Mesenchymal stem cell (in vitro differentiated cells and primary cell): ENCODE data around the gene ZNF710.

ENCODE experiments used
- DNase-seq: peaks from one replicate; pipeline ENCODE4 v3.0.0-alpha.2; 2013
- H2AFZ ChIP-seq: one replicate; pipeline ENCODE4 v1.6.1; 2013; ENCODE audit warnings: low read depth, mild to moderate bottlenecking, control low read depth, inconsistent platforms, low read length, moderate library complexity
- H2AK5ac ChIP-seq: 2 replicates; pipeline ENCODE4 v1.6.1; 2013; ENCODE audit warnings: low read length, moderate library complexity, mild to moderate bottlenecking, inconsistent platforms; ENCODE audit not compliant: severe bottlenecking
- H2BK120ac ChIP-seq: one replicate; pipeline ENCODE4 v1.6.1; 2013; ENCODE audit warnings: low read depth, mild to moderate bottlenecking, inconsistent platforms, low read length, moderate library complexity
- H2BK12ac ChIP-seq, 2 experiments: one replicate each; pipeline ENCODE4 v1.6.1; 2013; ENCODE audit warnings: inconsistent platforms in 2 of 2, low read length in 2 of 2, mild to moderate bottlenecking in 2 of 2, moderate library complexity in 2 of 2, control low read depth in 1 of 2
- H2BK15ac ChIP-seq: one replicate; pipeline ENCODE4 v1.6.1; 2013; ENCODE audit warnings: mild to moderate bottlenecking, low read depth, inconsistent platforms; ENCODE audit not compliant: poor library complexity, severe bottlenecking
- H2BK5ac ChIP-seq: 2 replicates; pipeline ENCODE4 v1.6.1; 2013; ENCODE audit warnings: low read depth, mild to moderate bottlenecking, low read length, control low read depth, inconsistent platforms; ENCODE audit not compliant: poor library complexity, severe bottlenecking
- H3K14ac ChIP-seq, 2 experiments: one replicate each; pipeline ENCODE4 v1.6.1; 2013; ENCODE audit warnings: inconsistent platforms in 2 of 2, low read length in 2 of 2, control low read depth in 1 of 2, mild to moderate bottlenecking in 1 of 2, moderate library complexity in 1 of 2
- H3K18ac ChIP-seq, 2 experiments: one replicate each; pipeline ENCODE4 v1.6.1; 2013; ENCODE audit warnings: inconsistent platforms in 2 of 2, low read length in 2 of 2, control low read depth in 1 of 2, low read depth in 1 of 2, mild to moderate bottlenecking in 1 of 2
- H3K23ac ChIP-seq, 2 experiments: one replicate each; pipeline ENCODE4 v1.6.1; 2013; ENCODE audit warnings: inconsistent platforms in 2 of 2, low read length in 2 of 2, mild to moderate bottlenecking in 2 of 2, moderate library complexity in 2 of 2, control low read depth in 1 of 2
- H3K27ac ChIP-seq: 2 replicates; pipeline ENCODE4 v1.5.1; 2013; ENCODE audit warnings: mild to moderate bottlenecking, moderate library complexity, low read length, control low read depth, inconsistent platforms; ENCODE audit not compliant: poor library complexity, severe bottlenecking
- H3K27me3 ChIP-seq, 2 experiments: 2 replicates each; pipeline versions ENCODE4 v1.6.1 to v1.7.0; 2013; ENCODE audit warnings: low read length in 2 of 2, mild to moderate bottlenecking in 2 of 2, moderate library complexity in 2 of 2, control low read depth in 1 of 2, inconsistent platforms in 1 of 2; ENCODE audit not compliant: control insufficient read depth in 1 of 2, insufficient read depth in 1 of 2
- H3K36me3 ChIP-seq, 2 experiments: 2 replicates each; pipeline versions ENCODE4 v1.6.1 to v1.7.0; 2013; ENCODE audit warnings: low read length in 2 of 2, control low read depth in 1 of 2, inconsistent platforms in 1 of 2, low read depth in 1 of 2, mild to moderate bottlenecking in 1 of 2; ENCODE audit not compliant: insufficient read depth in 2 of 2, control insufficient read depth in 1 of 2
- H3K4ac ChIP-seq, 2 experiments: one replicate each; pipeline ENCODE4 v1.6.1; 2013; ENCODE audit warnings: inconsistent platforms in 2 of 2, low read length in 2 of 2, mild to moderate bottlenecking in 2 of 2, moderate library complexity in 2 of 2, control low read depth in 1 of 2, low read depth in 1 of 2
- H3K4me1 ChIP-seq: 2 replicates; pipeline ENCODE4 v1.6.1; 2013; ENCODE audit warnings: low read depth, low read length, control low read depth; ENCODE audit not compliant: control insufficient read depth, insufficient read depth
- H3K4me2 ChIP-seq: 2 replicates; pipeline ENCODE4 v1.6.1; 2013; ENCODE audit warnings: low read length, mild to moderate bottlenecking, inconsistent platforms; ENCODE audit not compliant: poor library complexity, severe bottlenecking
- H3K4me3 ChIP-seq, 2 experiments: 2 replicates each; pipeline versions ENCODE4 v1.5.1 to v1.7.0; 2013; ENCODE audit warnings: low read length in 2 of 2, mild to moderate bottlenecking in 2 of 2, control low read depth in 1 of 2, low read depth in 1 of 2; ENCODE audit not compliant: insufficient read depth in 1 of 2
- H3K79me1 ChIP-seq: replicated peaks from 2 replicates; pipeline ENCODE4 v1.6.1; 2013; ENCODE audit warnings: mild to moderate bottlenecking, control low read depth, low read length, inconsistent platforms; ENCODE audit not compliant: poor library complexity, severe bottlenecking
- H3K9ac ChIP-seq: 2 replicates; pipeline ENCODE4 v1.7.0; 2013; ENCODE audit warnings: mild to moderate bottlenecking, low read length, moderate library complexity
- H3K9me3 ChIP-seq: 2 replicates; pipeline ENCODE4 v1.7.0; 2013; ENCODE audit warnings: mild to moderate bottlenecking, low read length; ENCODE audit not compliant: control insufficient read depth
- H4K8ac ChIP-seq: one replicate; pipeline ENCODE4 v1.6.1; 2013; ENCODE audit warnings: inconsistent platforms, mild to moderate bottlenecking, low read length, moderate library complexity
- H4K91ac ChIP-seq: one replicate; pipeline ENCODE4 v1.6.1; 2013; ENCODE audit warnings: mild to moderate bottlenecking, low read length, inconsistent platforms
- WGBS: methylation state at CpG from one replicate; pipeline ENCODE4 v1.1.7; 2013; ENCODE audit warnings: mixed read lengths; 5-methylcytosine and 5-hydroxymethylcytosine counted together

Gene ZNF710

GRCh38 chr15:90064911-90065681, 64.0 kb downstream of the ZNF710 start:
- Histone ChIP-seq H2AFZ (no peak overlapping the region), H3K4ac (peak overlapping the region; percentile 71 to 91), H3K9me3 (no peaks in the 10 kb centered on the region), H2BK120ac (peak overlapping the region; percentile 96), H3K4me3 (no peak overlapping the region), H3K36me3 (peaks cover 30 to 31% of the 10 kb centered on the region in 2 experiments), H3K14ac (peak overlapping the region in 1 of 2 experiments; percentile 80), H3K4me1 (peaks cover 35% of the 10 kb centered on the region), H2BK15ac (peak overlapping the region; percentile 39), H3K9ac (no peak overlapping the region), H3K4me2 (peak overlapping the region; percentile 20), H3K18ac (peak overlapping the region; percentile 40 to 85), H4K91ac (peak overlapping the region; percentile 79), H2BK5ac (no peak overlapping the region), H4K8ac (peak overlapping the region; percentile 54), H3K79me1 (peaks cover 48% of the 10 kb centered on the region), H3K23ac (no peak overlapping the region), H3K27ac (no peak overlapping the region), H2BK12ac (peak overlapping the region; percentile 29 to 69), H2AK5ac (peak overlapping the region; percentile 8), H3K27me3 (no peaks in the 10 kb centered on the region)
- 56% methylated on average over 26 of the region's 30 CpGs for WGBS
- DNase-seq, result peak; percentile 42

- DNase-seq, result no peak
- Histone ChIP-seq H3K4ac (peak overlapping the region; percentile 71 to 91), H2BK120ac (peak overlapping the region; percentile 96), H3K9me3 (no peaks in the 10 kb centered on the region), H3K36me3 (peaks cover 30 to 31% of the 10 kb centered on the region in 2 experiments), H2BK5ac (no peak overlapping the region), H3K14ac (no peak overlapping the region), H4K8ac (peak overlapping the region; percentile 54), H3K4me1 (peaks cover 35% of the 10 kb centered on the region), H3K4me3 (no peak overlapping the region), H3K23ac (no peak overlapping the region), H3K27ac (no peak overlapping the region), H3K9ac (no peak overlapping the region), H2BK15ac (peak overlapping the region; percentile 39), H3K79me1 (peaks cover 50% of the 10 kb centered on the region), H3K4me2 (no peak overlapping the region), H3K18ac (peak overlapping the region in 1 of 2 experiments; percentile 40), H2AFZ (no peak overlapping the region), H2AK5ac (no peak overlapping the region), H3K27me3 (no peaks in the 10 kb centered on the region), H4K91ac (peak overlapping the region; percentile 79), H2BK12ac (peak overlapping the region; percentile 20 to 69)
- WGBS, result 94% methylated on average over 6 of the region's 7 CpGs
Measured at GRCh38 chr15:90065682-90066049, 64.5 kb downstream of the ZNF710 start.

- H2BK120ac ChIP-seq, result no peak overlapping the region
- H3K23ac ChIP-seq, result no peak overlapping the region
- H2AFZ ChIP-seq, result no peak overlapping the region
- H3K4me1 ChIP-seq, result peaks cover 25% of the 10 kb centered on the region
- peaks cover 49% of the 10 kb centered on the region for H3K79me1 ChIP-seq
- no peak overlapping the region for H3K4ac ChIP-seq
- WGBS, result 96% methylated on average over 55 of the region's 55 CpGs
- H4K8ac ChIP-seq, result no peak overlapping the region
- no peak overlapping the region for H2BK5ac ChIP-seq
- no peaks in the 10 kb centered on the region for H3K27me3 ChIP-seq
- H3K14ac ChIP-seq, result no peak overlapping the region
- no peaks in the 10 kb centered on the region for H3K9me3 ChIP-seq
- H2AK5ac ChIP-seq, result no peak overlapping the region
- peaks cover 31 to 33% of the 10 kb centered on the region in 2 experiments for H3K36me3 ChIP-seq
- DNase-seq, result no peak
- no peak overlapping the region for H3K4me2 ChIP-seq
- no peak overlapping the region for H2BK12ac ChIP-seq
- no peak overlapping the region for H3K18ac ChIP-seq
- H2BK15ac ChIP-seq, result no peak overlapping the region
- H3K4me3 ChIP-seq, result no peak overlapping the region
- no peak overlapping the region for H3K9ac ChIP-seq
- H3K27ac ChIP-seq, result no peak overlapping the region
- no peak overlapping the region for H4K91ac ChIP-seq
Measured at GRCh38 chr15:90067181-90067952, 66.2 kb downstream of the ZNF710 start.

GRCh38 chr15:90067953-90068606, 67.0 kb downstream of the ZNF710 start:
- Histone ChIP-seq H4K8ac (no peak overlapping the region), H2BK12ac (no peak overlapping the region), H3K4me3 (no peak overlapping the region), H3K9me3 (no peaks in the 10 kb centered on the region), H2BK120ac (no peak overlapping the region), H3K14ac (no peak overlapping the region), H3K23ac (no peak overlapping the region), H3K4ac (no peak overlapping the region), H3K9ac (no peak overlapping the region), H2AK5ac (no peak overlapping the region), H4K91ac (no peak overlapping the region), H2AFZ (no peak overlapping the region), H3K4me2 (no peak overlapping the region), H2BK15ac (no peak overlapping the region), H3K36me3 (peaks cover 34 to 40% of the 10 kb centered on the region in 2 experiments), H3K4me1 (peaks cover 19% of the 10 kb centered on the region), H3K27me3 (no peaks in the 10 kb centered on the region), H3K18ac (no peak overlapping the region), H3K27ac (no peak overlapping the region), H2BK5ac (no peak overlapping the region), H3K79me1 (peaks cover 49% of the 10 kb centered on the region)
- no peak for DNase-seq
- 97% methylated on average over 37 of the region's 37 CpGs for WGBS
